B cell (primary cell): ENCODE results near the gene ZNF579.

ENCODE experiments used
- CTCF ChIP-seq: fragments of 200-600 bp; IDR thresholded peaks from one replicate; pipeline ENCODE4 v1.8.0; 2022; ENCODE audit warnings: antibody characterized with exemption, mild to moderate bottlenecking
- EZH2 ChIP-seq: IDR thresholded peaks from 2 replicates; pipeline ENCODE4 v1.6.1; 2012; ENCODE audit warnings: borderline replicate concordance, low read depth, mild to moderate bottlenecking, moderate library complexity, low read length; ENCODE audit not compliant: insufficient read depth, poor library complexity, severe bottlenecking

DNA sequence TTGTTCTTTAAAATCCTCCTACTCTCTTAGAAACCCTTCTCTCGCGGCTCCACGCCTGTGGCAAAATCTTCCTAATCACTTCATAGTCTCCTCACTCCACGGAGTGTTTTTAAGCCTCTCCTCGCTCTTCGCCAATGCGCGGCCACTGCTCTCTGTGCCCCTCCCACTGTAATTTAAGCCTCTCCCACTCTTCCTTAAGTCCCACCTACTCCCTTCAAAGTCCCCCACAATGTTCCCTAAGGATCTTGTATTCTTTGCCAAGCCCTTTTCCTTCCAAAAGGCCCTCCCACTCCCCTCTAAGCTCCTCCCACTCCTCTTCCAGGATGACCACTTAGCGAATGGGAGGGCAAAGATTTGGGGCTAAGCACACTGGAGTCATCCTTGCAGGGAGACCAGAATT, 17.4 kb upstream of the ZNF579 start:
- TF ChIP-seq CTCF (no peak), EZH2 (no peak)
